ENCODE results near the gene AXIN2. TPM values are rescaled to one million over a fixed set of nuclear protein-coding genes. Genes with fewer than 3 reads are reported as not detected.

Gene AXIN2
- total RNA-seq, 1 experiment from 2014 or later = 2.4 TPM

DNA sequence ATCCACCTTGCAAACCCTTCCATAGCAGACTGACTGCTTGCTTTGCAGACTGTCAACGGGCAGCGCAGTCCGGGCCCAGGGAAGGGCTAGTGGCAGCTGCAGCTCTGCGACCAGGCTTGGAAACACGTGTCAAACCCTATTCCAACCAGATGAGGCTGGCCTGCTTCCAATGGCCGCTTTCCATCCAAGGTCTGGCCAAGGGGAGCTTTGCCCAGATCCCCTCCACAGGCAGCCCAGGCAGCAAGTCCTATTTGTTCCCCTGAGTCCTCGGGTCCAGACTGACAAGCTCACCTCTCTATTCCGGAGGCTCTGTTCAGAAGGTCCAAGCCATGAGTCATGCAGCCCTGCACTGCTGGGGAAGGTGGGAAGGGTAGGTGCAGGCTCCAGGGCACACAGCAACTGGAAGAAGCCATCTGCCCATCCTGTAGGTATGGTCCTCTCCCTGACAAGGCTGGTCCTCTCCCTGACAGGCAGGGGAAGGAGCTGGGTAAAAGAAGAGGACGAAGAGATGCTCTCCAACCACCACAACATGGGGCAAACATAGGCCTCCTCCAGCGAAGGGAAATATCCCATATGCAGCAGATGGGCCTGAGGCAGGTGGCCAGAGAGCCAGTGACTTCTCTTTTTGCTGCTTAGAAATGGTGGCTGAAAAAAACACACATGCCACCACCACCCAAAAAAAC is 22.6 kb upstream of the AXIN2 start:
- in situ Hi-C loops (cut with HindIII; ENCODE audit: low pct_unique_long_range_greater_than_20kb, low sequenced_read_pairs) (no loop called here), intact Hi-C loops (cut with micrococcal nuclease; ENCODE audit: unreplicated experiment) (no loop called here)
- no peak for DNase-seq (ENCODE audit: low read depth, low spot score)
- TF ChIP-seq TCF7L2 (IDR thresholded peaks at IDR 0.05; ENCODE audit: low read depth, low read length) = no peak
- TF ChIP-seq POLR2AphosphoS5 (IDR thresholded peaks at IDR 0.05; ENCODE audit: low read depth, low read length) = no peak
- TF ChIP-seq, protein P1, sequence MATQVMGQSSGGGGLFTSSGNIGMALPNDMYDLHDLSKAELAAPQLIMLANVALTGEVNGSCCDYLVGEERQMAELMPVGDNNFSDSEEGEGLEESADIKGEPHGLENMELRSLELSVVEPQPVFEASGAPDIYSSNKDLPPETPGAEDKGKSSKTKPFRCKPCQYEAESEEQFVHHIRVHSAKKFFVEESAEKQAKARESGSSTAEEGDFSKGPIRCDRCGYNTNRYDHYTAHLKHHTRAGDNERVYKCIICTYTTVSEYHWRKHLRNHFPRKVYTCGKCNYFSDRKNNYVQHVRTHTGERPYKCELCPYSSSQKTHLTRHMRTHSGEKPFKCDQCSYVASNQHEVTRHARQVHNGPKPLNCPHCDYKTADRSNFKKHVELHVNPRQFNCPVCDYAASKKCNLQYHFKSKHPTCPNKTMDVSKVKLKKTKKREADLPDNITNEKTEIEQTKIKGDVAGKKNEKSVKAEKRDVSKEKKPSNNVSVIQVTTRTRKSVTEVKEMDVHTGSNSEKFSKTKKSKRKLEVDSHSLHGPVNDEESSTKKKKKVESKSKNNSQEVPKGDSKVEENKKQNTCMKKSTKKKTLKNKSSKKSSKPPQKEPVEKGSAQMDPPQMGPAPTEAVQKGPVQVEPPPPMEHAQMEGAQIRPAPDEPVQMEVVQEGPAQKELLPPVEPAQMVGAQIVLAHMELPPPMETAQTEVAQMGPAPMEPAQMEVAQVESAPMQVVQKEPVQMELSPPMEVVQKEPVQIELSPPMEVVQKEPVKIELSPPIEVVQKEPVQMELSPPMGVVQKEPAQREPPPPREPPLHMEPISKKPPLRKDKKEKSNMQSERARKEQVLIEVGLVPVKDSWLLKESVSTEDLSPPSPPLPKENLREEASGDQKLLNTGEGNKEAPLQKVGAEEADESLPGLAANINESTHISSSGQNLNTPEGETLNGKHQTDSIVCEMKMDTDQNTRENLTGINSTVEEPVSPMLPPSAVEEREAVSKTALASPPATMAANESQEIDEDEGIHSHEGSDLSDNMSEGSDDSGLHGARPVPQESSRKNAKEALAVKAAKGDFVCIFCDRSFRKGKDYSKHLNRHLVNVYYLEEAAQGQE (IDR thresholded peaks at IDR 0.05; ENCODE audit: insufficient read depth in 1 of 2, low read depth in 2 of 2, low read length in 1 of 2) = no peak
- no peak for TF ChIP-seq SIN3A (IDR thresholded peaks at IDR 0.05; ENCODE audit: borderline replicate concordance, insufficient read depth, low read depth, low read length)
- no TSS peak for BruUV-seq (replicated peaks)
- ChIA-PET CTCF (no interaction called here), POLR2A (interaction anchor here (0.6 to 0.7 kb wide), 2 partner anchors 8 to 125 kb away, joined by 7 to 9 read pairs; no protein-coding TSS in a partner anchor)
- H3K27ac ChIP-seq (ENCODE audit: low read length) = no peak overlapping the region
- H3K36me3 ChIP-seq (ENCODE audit: control insufficient read depth, insufficient read depth, low read length) = no peaks in the 10 kb centered on the region
- H3K4me3 ChIP-seq (ENCODE audit: low read depth in 2 of 2, low read length in 2 of 2) = no peak overlapping the region
- ATAC-seq = no peak
- H3K9me3 ChIP-seq (ENCODE audit: control insufficient read depth, insufficient read depth, low read depth, low read length) = no peaks in the 10 kb centered on the region
- no peaks in the 10 kb centered on the region for H3K27me3 ChIP-seq (ENCODE audit: control insufficient read depth, insufficient read depth, low read length)
- no peaks in the 10 kb centered on the region for H3K4me1 ChIP-seq (ENCODE audit: control insufficient read depth, insufficient read depth, low read length)

DNA sequence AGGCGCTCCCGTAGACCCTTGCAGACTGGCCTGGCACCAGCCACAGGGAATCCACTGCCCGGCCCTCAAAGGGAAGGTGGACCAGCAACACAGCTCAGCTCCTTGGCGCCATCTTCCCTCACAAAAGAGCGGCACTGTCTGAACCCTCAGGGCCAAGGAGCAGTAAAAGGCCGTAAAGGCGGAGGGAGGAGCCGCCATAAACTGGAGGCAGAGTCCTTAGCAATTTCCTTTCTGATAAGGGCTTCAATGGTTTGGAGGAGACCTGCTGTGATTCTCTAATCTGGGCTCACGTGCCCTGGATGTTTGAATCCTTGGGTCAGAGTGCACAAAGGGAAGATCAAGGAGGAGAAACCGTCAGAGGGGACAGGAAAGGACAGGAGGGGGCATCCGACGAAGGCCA is 15.5 kb upstream of the AXIN2 start:
- CTCF ChIA-PET = no interaction called here
- no peak for ATAC-seq

More for the DNA sequence above, 15.5 kb upstream of the AXIN2 start:
- Histone ChIP-seq H3K9me3 (ENCODE audit: control insufficient read depth, insufficient read depth, low read depth, low read length) (no peaks in the 10 kb centered on the region), H3K4me1 (ENCODE audit: control insufficient read depth, insufficient read depth, low read length) (no peaks in the 10 kb centered on the region), H3K36me3 (ENCODE audit: control insufficient read depth, insufficient read depth, low read length) (no peaks in the 10 kb centered on the region), H3K27me3 (ENCODE audit: control insufficient read depth, insufficient read depth, low read length) (no peaks in the 10 kb centered on the region), H3K27ac (ENCODE audit: low read length) (no peak overlapping the region), H3K4me3 (ENCODE audit: low read depth in 2 of 2, low read length in 2 of 2) (no peak overlapping the region)
- intact Hi-C loops (cut with micrococcal nuclease; ENCODE audit: unreplicated experiment) = no loop called here
- TF ChIP-seq, protein P1 (IDR thresholded peaks at IDR 0.05; ENCODE audit: insufficient read depth in 1 of 2, low read depth in 2 of 2, low read length in 1 of 2) = no peak
- TF ChIP-seq SIN3A (IDR thresholded peaks at IDR 0.05; ENCODE audit: borderline replicate concordance, insufficient read depth, low read depth, low read length) (no peak), TCF7L2 (IDR thresholded peaks at IDR 0.05; ENCODE audit: low read depth, low read length) (no peak), POLR2AphosphoS5 (IDR thresholded peaks at IDR 0.05; ENCODE audit: low read depth, low read length) (no peak)
- TF ChIP-seq, protein P2, sequence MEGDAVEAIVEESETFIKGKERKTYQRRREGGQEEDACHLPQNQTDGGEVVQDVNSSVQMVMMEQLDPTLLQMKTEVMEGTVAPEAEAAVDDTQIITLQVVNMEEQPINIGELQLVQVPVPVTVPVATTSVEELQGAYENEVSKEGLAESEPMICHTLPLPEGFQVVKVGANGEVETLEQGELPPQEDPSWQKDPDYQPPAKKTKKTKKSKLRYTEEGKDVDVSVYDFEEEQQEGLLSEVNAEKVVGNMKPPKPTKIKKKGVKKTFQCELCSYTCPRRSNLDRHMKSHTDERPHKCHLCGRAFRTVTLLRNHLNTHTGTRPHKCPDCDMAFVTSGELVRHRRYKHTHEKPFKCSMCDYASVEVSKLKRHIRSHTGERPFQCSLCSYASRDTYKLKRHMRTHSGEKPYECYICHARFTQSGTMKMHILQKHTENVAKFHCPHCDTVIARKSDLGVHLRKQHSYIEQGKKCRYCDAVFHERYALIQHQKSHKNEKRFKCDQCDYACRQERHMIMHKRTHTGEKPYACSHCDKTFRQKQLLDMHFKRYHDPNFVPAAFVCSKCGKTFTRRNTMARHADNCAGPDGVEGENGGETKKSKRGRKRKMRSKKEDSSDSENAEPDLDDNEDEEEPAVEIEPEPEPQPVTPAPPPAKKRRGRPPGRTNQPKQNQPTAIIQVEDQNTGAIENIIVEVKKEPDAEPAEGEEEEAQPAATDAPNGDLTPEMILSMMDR (IDR thresholded peaks at IDR 0.05) = no peak
- no TSS peak for BruUV-seq (replicated peaks)
- POLR2A ChIA-PET = no interaction called here
- no peak for DNase-seq (ENCODE audit: low read depth, low spot score)
- in situ Hi-C loops (cut with HindIII; ENCODE audit: low pct_unique_long_range_greater_than_20kb, low sequenced_read_pairs) = no loop called here
